Activated naive CD8-positive, alpha-beta T cell treated with anti-CD3 and anti-CD28 coated beads, Interleukin-2, amount 50 U/mL, for 24 hours (primary cell): ENCODE measurements around the gene ZFYVE1.
"Not testable (repeated sequence)": the region's sequence is repeated elsewhere in the genome, so short reads cannot be mapped to it uniquely, and the experiment has no call there.

Source experiments
- ATAC-seq: fragments of 150-1000 bp; cut with Tn5 transposase; one replicate; pipeline ENCODE4 v1.10.0; 2021
- DNase-seq: peaks from one replicate; pipeline ENCODE4 v3.0.0; 2021
- H3K27ac Mint-ChIP-seq: one replicate; pipeline ENCODE4 v1.8.0; 2021; ENCODE audit warnings: mild to moderate bottlenecking, mixed read lengths
- H3K27me3 Mint-ChIP-seq: one replicate; pipeline ENCODE4 v1.8.0; 2021; ENCODE audit warnings: mixed read lengths
- H3K36me3 Mint-ChIP-seq: one replicate; pipeline ENCODE4 v1.8.0; 2021; ENCODE audit warnings: low read depth, mixed read lengths
- H3K4me1 Mint-ChIP-seq: one replicate; pipeline ENCODE4 v1.8.0; 2021; ENCODE audit warnings: mixed read lengths
- H3K4me3 Mint-ChIP-seq: one replicate; pipeline ENCODE4 v1.8.0; 2021; ENCODE audit warnings: mild to moderate bottlenecking, moderate library complexity, mixed read lengths
- H3K9me3 Mint-ChIP-seq: one replicate; pipeline ENCODE4 v1.8.0; 2021; ENCODE audit warnings: mixed read lengths

ZFYVE1 gene

GRCh38 chr14:73026845-73027542 lies at the start of gene ZFYVE1:
ZFYVE1 (minus strand) TSS chr14:73027106; CDS start chr14:73024508, 2,598 bp downstream.
- peak; percentile 90 for DNase-seq
- ATAC-seq = peak; percentile 100
- H3K27ac Mint-ChIP-seq = peak within 1 kb of the TSS; percentile 79
- H3K9me3 Mint-ChIP-seq = no peaks in the 10 kb centered on the region
- no peaks in the 10 kb centered on the region for H3K27me3 Mint-ChIP-seq
- peaks cover 17% of the 10 kb centered on the region for H3K36me3 Mint-ChIP-seq
- peaks cover 42% of the 10 kb centered on the region for H3K4me1 Mint-ChIP-seq
- peak within 1 kb of the TSS; percentile 91 for H3K4me3 Mint-ChIP-seq

GRCh38 chr14:73069585-73069984 lies 42.7 kb upstream of the ZFYVE1 start:
- no peak overlapping the region for H3K4me3 Mint-ChIP-seq
- H3K36me3 Mint-ChIP-seq = peaks cover 42% of the 10 kb centered on the region
- no peak overlapping the region for H3K27ac Mint-ChIP-seq
- ATAC-seq = no peak
- DNase-seq = no peak
- H3K9me3 Mint-ChIP-seq = no peaks in the 10 kb centered on the region
- H3K27me3 Mint-ChIP-seq = no peaks in the 10 kb centered on the region
- H3K4me1 Mint-ChIP-seq = peaks cover 23% of the 10 kb centered on the region

- ATAC-seq = peak; percentile 3
- no peak for DNase-seq
- Mint-ChIP-seq H3K4me3 (no peak overlapping the region), H3K36me3 (peaks cover 35% of the 10 kb centered on the region), H3K4me1 (peaks cover 49% of the 10 kb centered on the region), H3K9me3 (no peaks in the 10 kb centered on the region), H3K27me3 (no peaks in the 10 kb centered on the region), H3K27ac (no peak overlapping the region)
These were observed 32.2 kb upstream of the ZFYVE1 start for GRCh38 chr14:73058922-73059673.

GRCh38 chr14:73058224-73058921 lies 31.5 kb upstream of the ZFYVE1 start, which contains the start of gene RBM25:
RBM25 (plus strand) TSS chr14:73058534; CDS start chr14:73071642, 13,108 bp downstream.
- H3K27me3 Mint-ChIP-seq = no peaks in the 10 kb centered on the region
- no peak within 1 kb of the TSS for H3K4me3 Mint-ChIP-seq
- no peaks in the 10 kb centered on the region for H3K9me3 Mint-ChIP-seq
- H3K27ac Mint-ChIP-seq = no peak within 1 kb of the TSS
- DNase-seq (peak; percentile 92), ATAC-seq (peak; percentile 99)
- peaks cover 41% of the 10 kb centered on the region for H3K4me1 Mint-ChIP-seq
- peaks cover 27% of the 10 kb centered on the region for H3K36me3 Mint-ChIP-seq

GRCh38 chr14:73057944-73058223 lies 31.0 kb upstream of the ZFYVE1 start:
- H3K36me3 Mint-ChIP-seq = peaks cover 25% of the 10 kb centered on the region
- H3K4me1 Mint-ChIP-seq = peaks cover 39% of the 10 kb centered on the region
- H3K4me3 Mint-ChIP-seq = no peak overlapping the region
- H3K9me3 Mint-ChIP-seq = no peaks in the 10 kb centered on the region
- DNase-seq (no peak), ATAC-seq (no peak)
- H3K27ac Mint-ChIP-seq = no peak overlapping the region
- H3K27me3 Mint-ChIP-seq = no peaks in the 10 kb centered on the region

GRCh38 chr14:73055251-73055650 lies 28.3 kb upstream of the ZFYVE1 start:
- Mint-ChIP-seq H3K9me3 (no peaks in the 10 kb centered on the region), H3K27ac (no peak overlapping the region), H3K27me3 (no peaks in the 10 kb centered on the region), H3K4me3 (no peak overlapping the region), H3K36me3 (peaks cover 6% of the 10 kb centered on the region), H3K4me1 (peaks cover 15% of the 10 kb centered on the region)
- no peak for ATAC-seq
- DNase-seq = no peak

GRCh38 chr14:73049428-73049827 lies 22.5 kb upstream of the ZFYVE1 start:
- no peaks in the 10 kb centered on the region for H3K27me3 Mint-ChIP-seq
- no peaks in the 10 kb centered on the region for H3K4me1 Mint-ChIP-seq
- DNase-seq (no peak), ATAC-seq (no peak)
- H3K4me3 Mint-ChIP-seq = no peak overlapping the region
- H3K27ac Mint-ChIP-seq = no peak overlapping the region
- no peaks in the 10 kb centered on the region for H3K9me3 Mint-ChIP-seq
- no peaks in the 10 kb centered on the region for H3K36me3 Mint-ChIP-seq

GRCh38 chr14:73047808-73048207 lies 20.9 kb upstream of the ZFYVE1 start:
- Mint-ChIP-seq H3K36me3 (no peaks in the 10 kb centered on the region), H3K9me3 (no peaks in the 10 kb centered on the region), H3K27ac (no peak overlapping the region), H3K27me3 (no peaks in the 10 kb centered on the region), H3K4me1 (no peaks in the 10 kb centered on the region), H3K4me3 (no peak overlapping the region)
- ATAC-seq (no peak), DNase-seq (no peak)

- not testable (repeated sequence) for H3K27ac Mint-ChIP-seq, H3K36me3 Mint-ChIP-seq, H3K27me3 Mint-ChIP-seq, H3K9me3 Mint-ChIP-seq, H3K4me1 Mint-ChIP-seq, H3K4me3 Mint-ChIP-seq, DNase-seq, ATAC-seq
These were observed 10.0 kb upstream of the ZFYVE1 start for GRCh38 chr14:73036706-73037450.

- no peak for DNase-seq
- no peak for ATAC-seq
- Mint-ChIP-seq H3K9me3 (no peaks in the 10 kb centered on the region), H3K27me3 (no peaks in the 10 kb centered on the region), H3K4me3 (peak overlapping the region; percentile 91), H3K4me1 (peaks cover 33% of the 10 kb centered on the region), H3K27ac (peak overlapping the region; percentile 79), H3K36me3 (peaks cover 12% of the 10 kb centered on the region)
These were observed 1.1 kb upstream of the ZFYVE1 start for GRCh38 chr14:73027984-73028383.

GRCh38 chr14:73027546-73027945 lies 640 bp upstream of the ZFYVE1 start:
- Mint-ChIP-seq H3K27me3 (no peaks in the 10 kb centered on the region), H3K9me3 (no peaks in the 10 kb centered on the region), H3K36me3 (peaks cover 15% of the 10 kb centered on the region), H3K27ac (peak overlapping the region; percentile 79), H3K4me3 (peak overlapping the region; percentile 91), H3K4me1 (peaks cover 37% of the 10 kb centered on the region)
- DNase-seq (no peak), ATAC-seq (no peak)

GRCh38 chr14:73026243-73026844 lies 562 bp downstream of the ZFYVE1 start:
- H3K4me3 Mint-ChIP-seq = peak overlapping the region; percentile 91
- H3K27ac Mint-ChIP-seq = peak overlapping the region; percentile 73
- peaks cover 48% of the 10 kb centered on the region for H3K4me1 Mint-ChIP-seq
- DNase-seq (no peak), ATAC-seq (no peak)
- no peaks in the 10 kb centered on the region for H3K27me3 Mint-ChIP-seq
- H3K36me3 Mint-ChIP-seq = peaks cover 20% of the 10 kb centered on the region
- H3K9me3 Mint-ChIP-seq = no peaks in the 10 kb centered on the region

GRCh38 chr14:73025544-73025943 lies 1.4 kb downstream of the ZFYVE1 start:
- peaks cover 20% of the 10 kb centered on the region for H3K36me3 Mint-ChIP-seq
- DNase-seq (no peak), ATAC-seq (no peak)
- no peaks in the 10 kb centered on the region for H3K9me3 Mint-ChIP-seq
- H3K27me3 Mint-ChIP-seq = no peaks in the 10 kb centered on the region
- no peak overlapping the region for H3K27ac Mint-ChIP-seq
- H3K4me1 Mint-ChIP-seq = peaks cover 48% of the 10 kb centered on the region
- H3K4me3 Mint-ChIP-seq = peak overlapping the region; percentile 91

- Mint-ChIP-seq H3K9me3 (no peaks in the 10 kb centered on the region), H3K27me3 (no peaks in the 10 kb centered on the region), H3K27ac (no peak overlapping the region), H3K36me3 (peaks cover 24% of the 10 kb centered on the region), H3K4me1 (peaks cover 42% of the 10 kb centered on the region), H3K4me3 (no peak overlapping the region)
- DNase-seq (no peak), ATAC-seq (no peak)
These were observed 4.9 kb downstream of the ZFYVE1 start for GRCh38 chr14:73022051-73022450.
